ENCODE results near the gene NUDT16L1.

Gene NUDT16L1

DNA sequence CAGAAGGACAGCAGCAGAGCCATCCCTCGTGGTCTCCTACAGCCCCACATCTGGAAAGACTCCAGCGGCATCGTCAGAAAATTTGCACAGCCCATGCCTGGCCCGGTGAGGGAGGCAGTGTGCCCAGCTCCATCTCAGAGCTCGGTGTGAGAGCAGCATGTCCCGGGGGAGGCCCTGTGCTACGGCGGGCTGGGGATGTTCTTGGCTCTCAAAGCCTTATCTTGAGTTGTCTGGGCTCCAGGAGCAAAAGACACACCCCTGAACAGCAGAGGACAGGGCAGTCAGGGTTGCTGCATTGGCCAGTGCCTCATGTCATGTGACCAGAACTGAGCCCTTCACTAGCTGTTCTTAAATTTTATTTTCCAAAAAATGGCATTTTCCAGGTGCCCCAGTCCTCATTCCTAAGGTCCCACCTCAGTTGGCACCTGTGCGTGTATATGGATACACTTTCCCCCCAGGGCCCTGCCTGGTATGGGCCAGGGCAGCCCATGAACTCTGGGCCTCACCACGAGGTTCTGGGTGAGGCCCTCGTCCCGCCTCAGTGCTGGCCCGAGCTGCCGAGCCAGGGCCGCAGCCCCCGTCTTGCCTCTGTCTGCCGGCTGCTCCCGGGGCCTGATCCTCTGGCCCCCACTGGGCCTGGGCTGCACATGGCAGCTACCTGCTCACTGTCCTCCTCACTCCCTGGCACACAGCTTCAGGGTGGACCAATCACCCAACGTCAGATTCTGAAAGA is 3.0 kb downstream of the NUDT16L1 start:
- DNase-seq: no peak

DNA sequence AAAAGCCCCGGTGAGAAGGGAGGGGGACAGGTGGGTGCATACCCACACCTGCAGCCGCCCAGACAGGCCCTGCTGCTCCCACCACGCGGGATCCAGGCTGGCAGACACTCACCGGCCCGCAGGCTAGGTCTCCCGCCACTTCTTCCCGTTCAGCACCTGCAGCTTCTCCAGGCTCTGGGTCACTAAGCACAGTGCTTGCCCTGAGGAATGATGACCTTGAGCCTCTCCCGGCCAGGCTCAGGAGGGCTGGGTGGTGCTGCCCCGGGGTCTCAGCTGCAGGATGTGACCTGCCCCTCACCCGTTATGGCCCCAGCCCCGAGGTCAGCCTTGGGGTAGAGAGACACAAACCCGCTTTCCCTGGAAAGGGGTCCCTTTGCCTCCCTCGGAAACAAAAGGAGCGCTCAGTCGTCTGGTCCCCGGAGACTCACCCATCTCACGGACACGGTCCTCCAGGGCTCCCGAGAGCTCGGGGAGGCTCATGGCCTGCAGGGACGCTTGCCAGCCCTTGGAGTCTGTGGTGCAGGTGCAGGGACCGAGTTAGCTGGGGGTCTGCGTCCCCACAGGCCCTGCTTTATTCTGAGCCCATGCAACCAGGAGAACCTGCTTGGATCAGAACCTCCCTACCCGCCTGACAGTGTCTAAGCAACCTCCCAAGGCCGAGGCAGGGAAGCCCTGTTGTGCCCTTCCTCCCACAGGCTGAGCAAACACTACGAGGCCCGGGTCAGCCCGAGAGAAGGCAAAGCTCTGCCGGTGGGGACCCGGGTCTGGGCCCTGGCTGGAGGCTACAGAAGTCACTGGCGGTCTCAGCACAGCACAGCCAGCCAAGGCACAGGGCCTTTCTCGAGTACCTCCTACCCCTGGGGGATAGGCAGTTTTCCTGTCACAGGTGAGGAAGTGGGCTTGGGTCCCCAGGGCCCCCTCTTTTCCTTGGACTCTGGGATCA is 3.8 kb downstream of the NUDT16L1 start:
- DNase-seq: no peak

DNA sequence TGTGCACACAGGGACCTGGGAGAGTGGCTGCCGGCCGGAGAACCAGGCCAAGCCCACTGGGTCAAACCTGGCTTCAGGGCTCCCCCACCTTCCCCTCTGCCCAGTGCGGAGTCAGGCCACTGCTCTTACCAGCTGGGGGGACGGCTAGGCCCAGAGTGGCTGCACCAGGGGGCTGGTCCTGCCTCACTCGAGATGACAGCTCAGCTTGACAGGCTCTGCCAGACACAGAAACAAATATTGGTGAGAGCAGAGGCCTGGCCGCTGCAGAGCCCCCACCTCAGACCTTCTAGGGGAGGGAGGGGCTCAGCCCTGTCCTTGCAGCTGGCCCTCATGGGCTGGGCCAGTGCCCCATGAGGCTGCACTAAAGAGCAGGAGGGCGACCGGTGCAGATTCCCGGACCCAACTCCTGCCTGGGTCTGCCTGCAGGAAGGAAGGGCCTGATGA is 4.5 kb downstream of the NUDT16L1 start:
- DNase-seq: no peak

DNA sequence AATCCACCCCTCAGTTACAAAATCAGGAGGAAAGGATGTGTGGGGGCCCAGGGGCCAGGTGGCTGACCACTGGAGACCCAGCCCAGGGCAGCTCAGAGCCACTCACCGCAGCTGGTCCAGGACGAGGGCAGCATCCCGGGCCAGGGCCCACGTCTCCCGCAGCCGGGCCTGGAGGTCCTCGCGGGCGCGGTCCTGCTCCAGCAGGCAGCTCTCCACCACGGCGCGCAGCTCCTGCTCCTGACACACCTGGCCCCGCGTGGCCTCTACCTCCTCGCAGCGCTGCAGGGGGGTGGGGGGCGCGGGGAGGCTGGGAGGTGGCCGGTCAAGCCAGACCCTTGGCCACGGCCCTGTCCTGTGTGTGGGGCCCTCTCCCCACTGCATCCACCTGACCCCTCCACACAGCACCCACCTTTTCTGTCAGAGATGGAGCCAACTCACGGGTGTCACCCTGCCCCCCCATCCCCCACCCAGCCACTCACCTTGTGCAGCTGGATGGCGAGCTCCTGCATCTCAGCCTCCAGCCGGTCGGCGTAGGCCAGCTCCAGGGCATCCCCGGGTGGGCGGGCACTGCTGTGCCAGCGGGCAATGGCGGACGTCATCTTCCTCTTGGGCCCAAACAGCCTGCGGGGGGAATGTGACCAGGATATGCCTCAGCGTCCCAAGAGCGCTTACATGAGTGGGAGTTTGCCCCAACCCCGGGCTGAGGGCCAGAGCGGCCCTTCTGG is 5.1 kb downstream of the NUDT16L1 start:
- no peak for DNase-seq

DNA sequence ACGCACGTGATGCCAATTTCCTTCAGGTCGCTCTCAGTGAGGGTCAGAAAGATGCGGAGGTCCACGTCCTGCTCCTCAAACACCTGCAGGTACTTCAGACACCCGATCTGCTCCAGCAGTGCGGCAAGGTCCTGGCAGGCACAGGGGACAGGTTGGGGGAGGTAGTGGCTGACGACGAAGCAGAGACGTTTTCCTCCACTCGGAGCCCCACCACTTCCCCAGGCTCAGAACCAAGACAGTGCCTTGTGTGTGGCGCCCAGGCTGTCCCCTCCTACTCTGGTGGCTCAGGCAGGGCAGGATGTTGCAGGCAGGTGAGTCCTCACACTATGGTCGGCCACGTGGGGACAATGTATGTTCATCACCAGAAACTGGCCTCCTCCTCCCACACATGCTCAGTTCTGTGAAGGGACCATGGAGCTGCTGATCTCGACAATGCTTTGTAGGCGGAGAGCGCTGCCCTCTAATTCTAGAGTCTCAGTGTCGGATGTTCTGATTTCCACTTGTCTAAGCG is 5.7 kb downstream of the NUDT16L1 start:
- DNase-seq: no peak

DNA sequence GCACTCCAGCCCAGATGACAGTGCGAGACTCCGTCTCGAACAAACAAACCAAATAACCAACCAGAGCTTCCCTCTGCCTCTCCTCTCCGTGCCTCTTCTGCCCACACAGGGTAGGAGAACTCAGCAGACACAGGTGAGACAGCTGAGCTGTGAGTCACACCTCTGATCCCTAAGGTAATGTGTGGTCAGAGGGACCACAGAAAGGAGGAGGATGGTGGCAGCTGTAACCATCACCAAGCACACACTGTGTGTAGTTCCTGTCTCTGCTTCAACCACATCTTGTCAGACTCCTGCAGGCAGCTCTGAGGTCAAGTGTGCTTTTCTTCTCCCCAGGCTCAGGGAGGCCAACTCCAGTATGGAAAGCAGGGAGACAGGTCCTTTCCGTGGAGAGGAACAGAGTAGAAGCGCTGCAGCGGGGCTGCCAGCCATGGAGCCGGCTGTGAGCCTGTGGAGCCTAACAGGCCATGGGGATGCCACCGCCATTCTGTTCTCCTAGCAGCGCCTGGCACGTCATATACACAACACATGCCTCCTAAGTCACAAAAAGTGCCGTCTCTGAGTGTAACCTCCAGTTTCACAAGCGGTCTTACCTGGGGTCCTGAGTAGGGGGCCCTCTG is 7.1 kb downstream of the NUDT16L1 start:
- DNase-seq: no peak

DNA sequence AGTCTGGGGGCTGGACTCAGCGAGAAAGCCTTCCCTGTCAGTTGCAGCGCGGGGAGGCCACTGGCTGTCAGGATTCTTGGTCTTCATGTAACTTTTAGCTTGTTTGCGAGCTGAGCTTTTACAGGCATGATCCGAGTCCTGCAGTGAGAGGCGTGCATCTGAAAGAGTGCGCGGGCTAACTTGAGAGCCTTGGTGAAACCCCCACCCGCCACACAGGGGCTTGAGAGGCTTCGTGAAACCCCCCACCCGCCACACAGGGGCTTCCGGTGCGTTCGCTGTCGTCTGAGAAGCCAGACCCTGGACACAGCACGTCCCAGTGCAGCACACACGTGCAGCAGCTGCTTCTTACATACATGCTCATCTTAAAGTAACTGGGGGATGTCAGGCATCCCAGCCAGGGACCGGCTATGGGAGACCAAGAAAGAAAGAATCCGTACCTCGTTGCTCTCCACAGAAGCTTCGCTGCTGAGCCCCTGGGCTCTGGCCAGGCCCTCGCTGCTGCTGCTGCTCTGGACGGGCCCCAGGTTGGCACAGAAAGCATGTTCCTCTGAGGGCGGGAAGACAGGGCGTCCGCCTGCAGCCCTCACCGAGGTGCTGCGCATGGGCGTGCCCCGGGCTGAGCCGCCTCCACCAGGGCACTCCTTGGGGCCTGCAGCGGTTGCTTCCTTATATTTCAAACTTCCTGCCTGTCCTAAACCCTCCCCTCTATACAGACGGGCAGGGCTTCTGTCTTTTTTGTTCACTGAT is 7.8 kb downstream of the NUDT16L1 start:
- DNase-seq: no peak

DNA sequence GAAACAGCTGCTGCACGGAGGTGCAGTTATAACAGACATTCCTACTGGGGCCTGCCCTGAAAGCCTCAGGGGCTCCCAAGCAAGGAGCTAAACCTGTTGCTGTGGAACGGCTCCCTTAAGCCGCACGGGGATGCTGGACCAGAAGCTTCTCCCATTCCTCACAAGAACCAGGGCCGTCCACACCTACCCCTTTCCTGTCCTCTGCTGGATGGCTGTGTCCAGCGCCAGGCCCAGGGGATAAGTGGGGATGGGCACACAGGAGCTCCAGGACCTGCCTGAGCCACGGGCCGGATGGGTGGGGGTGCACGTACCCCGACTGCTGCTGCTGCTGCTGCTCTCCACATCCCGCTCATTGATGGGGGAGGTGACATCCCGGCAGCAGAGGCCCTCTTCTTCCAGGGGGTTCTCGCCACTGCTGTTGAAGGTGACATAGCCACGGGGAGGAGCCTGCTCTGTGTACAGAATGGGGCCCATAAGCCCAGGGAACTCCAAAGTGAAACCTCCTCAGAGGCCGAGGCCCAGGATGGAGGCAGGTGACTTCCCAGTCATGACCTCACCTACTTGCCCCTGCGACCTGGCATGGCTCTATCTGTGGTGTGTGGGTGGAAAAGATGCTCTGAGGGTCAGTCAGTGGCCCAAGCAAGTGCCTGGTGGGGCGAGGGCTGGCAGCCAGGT is 8.6 kb downstream of the NUDT16L1 start:
- no peak for DNase-seq

GRCh38 chr16:4702466-4702808 is 9.1 kb downstream of the NUDT16L1 start:
- no peak for DNase-seq

DNA sequence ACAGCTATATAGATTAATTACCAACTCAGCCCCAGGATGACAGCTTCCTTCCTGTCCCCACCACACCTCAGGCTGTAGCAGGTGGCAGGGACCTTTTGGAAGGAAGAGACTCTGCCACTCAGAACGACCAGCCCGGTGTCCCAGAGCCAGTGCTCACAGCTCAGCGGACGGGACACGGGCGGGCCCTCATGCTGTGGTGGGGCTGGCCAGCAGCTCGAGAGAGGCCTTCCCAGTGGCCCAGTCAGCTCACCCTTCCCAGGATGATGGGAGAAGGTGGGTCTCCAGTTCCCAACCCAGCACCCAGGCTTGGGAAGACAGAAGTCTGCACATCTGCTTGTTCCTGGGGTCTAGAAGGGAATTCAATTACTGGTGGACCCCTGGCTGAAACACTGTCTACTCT is 10.5 kb downstream of the NUDT16L1 start:
- no peak for DNase-seq

DNA sequence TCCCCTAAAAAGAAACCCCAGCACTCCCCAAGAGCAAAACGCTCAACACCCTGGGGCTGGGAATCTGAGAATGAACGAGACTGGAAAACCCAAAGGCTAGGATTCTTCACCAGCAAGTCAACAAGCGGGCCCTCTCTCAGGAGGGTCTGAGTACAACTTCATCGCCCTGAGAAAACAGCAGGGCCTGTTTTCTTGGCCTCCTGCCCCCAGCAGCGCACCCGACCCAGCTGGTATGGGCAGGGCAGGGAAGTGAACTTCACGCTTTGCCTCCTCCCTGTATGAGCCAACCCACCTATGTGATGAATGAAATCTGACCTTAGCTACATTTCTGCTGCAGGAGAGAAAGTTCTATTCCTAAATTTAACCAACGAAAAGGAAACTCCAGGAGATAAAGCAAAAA is 11.1 kb downstream of the NUDT16L1 start:
- no peak for DNase-seq

- DNase-seq: no peak
These were observed 11.6 kb downstream of the NUDT16L1 start for GRCh38 chr16:4704913-4705312.

DNA sequence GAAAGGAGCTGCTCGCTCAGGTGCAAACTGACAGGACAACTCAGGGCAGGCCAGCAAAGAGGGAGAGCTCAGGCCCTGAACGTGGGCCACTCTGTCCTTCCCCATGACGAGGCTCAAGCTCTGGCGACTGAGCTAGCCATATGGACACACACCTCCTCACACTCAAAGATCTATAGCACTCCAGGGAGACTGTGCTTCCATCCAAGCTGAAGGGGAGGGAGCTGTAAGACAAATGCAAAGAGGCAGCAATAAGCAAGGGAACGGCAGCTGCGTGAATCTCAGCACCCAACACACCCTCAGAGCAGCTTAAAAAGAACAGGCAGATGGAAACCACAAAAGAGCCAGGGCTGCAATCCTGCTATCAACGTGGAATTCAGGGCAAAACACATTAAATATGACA is 13.5 kb downstream of the NUDT16L1 start:
- DNase-seq: no peak

- DNase-seq: no peak
These were observed 16.1 kb downstream of the NUDT16L1 start for GRCh38 chr16:4709481-4709880.

DNA sequence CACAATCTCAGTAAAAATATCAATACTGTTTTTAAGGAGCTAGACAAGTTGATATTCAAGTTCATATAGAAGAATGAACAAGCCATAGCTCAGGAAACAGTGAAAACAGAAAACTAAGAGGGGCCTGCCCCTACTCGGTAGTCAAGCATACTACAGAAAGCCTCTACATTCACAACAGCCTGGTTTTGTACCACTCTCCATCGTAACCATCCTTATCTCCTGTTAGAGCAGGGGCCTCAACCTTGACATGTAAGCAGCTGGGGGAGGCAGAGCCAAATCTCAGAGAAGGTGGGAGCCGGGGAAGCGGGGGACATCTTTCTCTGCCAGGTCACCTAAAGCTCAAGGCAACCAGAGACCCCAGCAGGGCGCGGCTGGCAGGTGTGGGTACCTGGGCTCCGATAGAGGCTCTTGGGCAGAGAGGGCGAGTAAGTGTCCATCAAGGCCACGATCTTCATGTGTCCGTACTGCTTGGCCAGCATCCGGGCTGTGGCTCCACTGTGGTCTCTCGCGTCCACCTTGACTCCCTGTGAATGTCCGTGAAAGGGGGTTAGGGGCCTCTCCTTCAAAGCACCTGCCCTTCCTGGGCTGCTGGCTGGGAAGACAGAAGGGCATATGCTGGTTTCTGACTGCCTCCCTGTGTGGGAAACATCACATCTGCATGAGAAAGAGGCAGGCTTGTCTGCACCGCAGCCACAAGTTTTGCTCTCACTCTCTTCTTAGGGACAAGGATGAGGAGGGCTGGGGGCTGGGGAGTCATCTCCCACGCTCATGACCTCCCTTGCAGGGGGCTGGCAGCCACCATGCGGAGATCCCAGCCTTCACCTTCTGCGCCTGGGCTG is 20.5 kb downstream of the NUDT16L1 start:
- no peak for DNase-seq

DNA sequence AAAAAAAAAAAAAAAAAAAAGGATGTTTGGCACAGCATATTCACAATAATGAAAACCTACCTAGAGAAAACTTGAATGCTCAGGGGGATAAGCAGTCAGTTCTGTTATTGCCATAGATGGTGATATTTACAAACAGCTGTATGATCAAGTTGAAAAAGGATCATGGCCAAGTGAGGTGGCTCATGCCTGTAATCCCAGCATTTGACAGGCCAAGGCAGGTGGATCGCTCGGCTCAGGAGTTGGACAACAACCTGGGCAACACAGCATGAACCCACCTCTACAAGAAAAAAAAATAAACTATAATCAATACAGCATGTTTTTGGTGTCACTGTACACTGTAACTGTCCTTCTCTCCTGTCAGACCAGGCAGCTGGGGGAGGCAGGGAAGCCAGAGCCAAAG is 21.6 kb downstream of the NUDT16L1 start:
- DNase-seq: no peak

DNA sequence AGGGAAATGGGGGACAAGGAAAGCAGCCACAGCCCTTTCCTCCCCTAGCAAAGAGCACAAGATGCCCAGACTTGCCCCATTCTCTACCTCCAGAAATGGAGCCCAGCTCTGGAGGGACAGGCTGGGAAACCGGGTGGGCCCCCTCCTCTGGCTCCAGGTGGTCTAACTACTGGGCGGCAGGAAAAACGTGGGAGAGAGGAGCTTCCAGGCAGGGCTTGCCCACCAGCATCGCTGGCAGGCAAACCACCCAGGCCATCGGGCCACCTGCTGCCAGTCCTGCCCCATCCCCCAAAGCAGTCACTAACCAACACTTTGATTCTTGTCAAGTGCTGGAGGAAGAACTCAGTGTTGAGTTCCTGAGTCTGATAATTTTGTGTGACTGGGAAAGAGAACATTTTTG is 25.1 kb downstream of the NUDT16L1 start:
- no peak for DNase-seq

DNA sequence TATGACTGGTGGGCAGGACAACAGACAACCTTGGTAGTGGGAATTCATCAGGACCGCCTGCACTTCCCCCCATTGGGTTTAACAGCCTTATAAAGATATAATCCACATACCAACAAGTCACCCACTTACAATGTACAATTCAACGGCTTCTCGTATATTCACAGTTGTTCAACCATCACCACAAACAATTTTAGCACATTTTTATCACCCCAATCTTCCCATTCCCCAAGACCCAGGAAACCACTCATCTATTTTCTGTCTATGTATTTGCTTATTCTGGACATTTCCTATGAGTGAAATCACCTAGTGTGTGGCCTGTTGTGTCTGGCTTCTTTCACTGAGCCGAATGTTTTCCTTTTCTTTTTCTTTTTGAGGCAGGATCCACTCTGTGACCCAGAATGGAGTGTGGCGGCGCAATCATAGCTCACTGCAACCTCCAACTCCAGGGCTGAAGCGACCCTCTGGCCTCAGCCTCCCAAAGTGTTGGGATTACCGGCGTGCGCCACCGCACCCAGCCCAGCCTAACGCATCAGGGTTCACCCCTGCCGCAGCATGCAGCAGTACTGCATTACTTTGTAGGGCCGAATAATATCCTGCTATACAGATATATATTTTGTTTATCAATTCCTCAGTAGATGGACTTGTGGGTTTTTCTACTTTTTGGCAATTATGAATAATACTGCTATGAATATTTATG is 29.9 kb downstream of the NUDT16L1 start:
- no peak for DNase-seq

GRCh38 chr16:4724661-4725270 is 31.4 kb downstream of the NUDT16L1 start:
- no peak for DNase-seq

Data from stimulated activated CD4-positive, alpha-beta T cell treated with anti-CD3 and anti-CD28 coated beads, Interleukin-4, amount 100 ng/mL, for 24 hours (primary cell).